HG02623 (cell line): ENCODE measurements around the gene PSTK.
A peak's percentile ranks its signal among the peaks of the same experiment; 100 is the strongest.

Experiments
- ATAC-seq: cut with Tn5 transposase; IDR thresholded peaks from one replicate; pipeline ENCODE4 v1.9.1; 2021; ENCODE audit warnings: moderate library complexity; ENCODE audit not compliant: unreplicated experiment

PSTK gene

GRCh38 chr10:122990278-122990677 lies 10.1 kb downstream of the PSTK start:
- no peak for ATAC-seq

GRCh38 chr10:122992031-122992585 lies 11.9 kb downstream of the PSTK start:
- no peak for ATAC-seq

- ATAC-seq, result no peak
Observed at GRCh38 chr10:122993797-122994336, 13.7 kb downstream of the PSTK start.

- no peak for ATAC-seq
Observed at GRCh38 chr10:122995936-122996335, 15.7 kb downstream of the PSTK start.

GRCh38 chr10:122997864-122998263 lies 17.7 kb downstream of the PSTK start:
- ATAC-seq, result no peak

GRCh38 chr10:122998360-122998917 lies 18.2 kb downstream of the PSTK start:
- no peak for ATAC-seq

GRCh38 chr10:122998934-122999333 lies 18.7 kb downstream of the PSTK start:
- ATAC-seq, result no peak

GRCh38 chr10:122999347-122999746 lies 19.1 kb downstream of the PSTK start:
- ATAC-seq, result no peak

GRCh38 chr10:123000155-123000554 lies 20.0 kb downstream of the PSTK start:
- ATAC-seq, result no peak

- no peak for ATAC-seq
Observed at GRCh38 chr10:123001370-123001769, 21.2 kb downstream of the PSTK start.

GRCh38 chr10:123004298-123004697 lies 24.1 kb downstream of the PSTK start:
- ATAC-seq, result no peak

GRCh38 chr10:123007558-123008354 lies 27.6 kb downstream of the PSTK start:
- ATAC-seq, result no peak

GRCh38 chr10:123008355-123009104 lies 28.3 kb downstream of the PSTK start, which contains the start of the genes ACADSB and IKZF5:
TSS of gene ACADSB (plus strand) at chr10:123009006. CDS start at chr10:123009030, 24 bp downstream.
TSS of gene IKZF5 (minus strand) at chr10:123008795. CDS start at chr10:122998625, 10,170 bp downstream.
- peak; percentile 80 for ATAC-seq

- no peak for ATAC-seq
Observed at GRCh38 chr10:123009105-123009820, 29.1 kb downstream of the PSTK start.

- no peak for ATAC-seq
Observed at GRCh38 chr10:123011987-123012386, 31.8 kb downstream of the PSTK start.

- no peak for ATAC-seq
Observed at GRCh38 chr10:123013456-123014419, 33.5 kb downstream of the PSTK start.

GRCh38 chr10:123014772-123015171 lies 34.6 kb downstream of the PSTK start:
- no peak for ATAC-seq

- no peak for ATAC-seq
Observed at GRCh38 chr10:123016228-123016627, 36.0 kb downstream of the PSTK start.

GRCh38 chr10:123017421-123018165 lies 37.4 kb downstream of the PSTK start:
- ATAC-seq, result no peak
